CD4-positive, alpha-beta T cell treated with Interferon gamma for 1 hour (primary cell): Measurements from ENCODE around the gene ZNF341.
"Not testable (repeated sequence)": the region's sequence is repeated elsewhere in the genome, so short reads cannot be mapped to it uniquely, and the experiment has no call there.

Source experiments
- DNase-seq: peaks from one replicate; pipeline ENCODE4 v3.0.0-alpha.2; 2020

Gene ZNF341

GRCh38 chr20:33732166-33732970, 572 bp downstream of the ZNF341 start:
- no peak for DNase-seq

GRCh38 chr20:33733654-33734576, 2.1 kb downstream of the ZNF341 start:
- DNase-seq = peak; percentile 5

- no peak for DNase-seq
These were observed 5.2 kb downstream of the ZNF341 start for GRCh38 chr20:33736962-33737361.

- no peak for DNase-seq
These were observed 7.7 kb downstream of the ZNF341 start for GRCh38 chr20:33739493-33739892.

DNA sequence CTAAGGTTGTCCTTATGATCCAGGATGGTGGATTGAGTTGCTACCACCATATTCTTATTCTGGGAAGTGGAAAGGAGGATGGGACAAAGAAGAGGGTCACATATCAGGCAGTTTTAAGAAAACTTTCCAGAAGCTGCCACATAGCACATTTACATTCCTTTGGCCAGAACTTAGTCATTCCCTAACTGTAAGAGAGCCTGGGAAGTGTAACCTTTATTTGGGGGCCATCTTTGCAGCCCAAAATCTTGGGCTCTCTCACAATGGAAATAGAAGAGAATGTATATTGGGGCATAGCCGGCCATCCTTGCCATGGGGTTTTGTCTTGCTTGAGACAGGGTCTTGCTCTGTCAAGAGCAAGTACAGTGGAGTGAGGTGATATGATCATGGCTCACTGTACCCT, 8.4 kb downstream of the ZNF341 start:
- DNase-seq = no peak

DNA sequence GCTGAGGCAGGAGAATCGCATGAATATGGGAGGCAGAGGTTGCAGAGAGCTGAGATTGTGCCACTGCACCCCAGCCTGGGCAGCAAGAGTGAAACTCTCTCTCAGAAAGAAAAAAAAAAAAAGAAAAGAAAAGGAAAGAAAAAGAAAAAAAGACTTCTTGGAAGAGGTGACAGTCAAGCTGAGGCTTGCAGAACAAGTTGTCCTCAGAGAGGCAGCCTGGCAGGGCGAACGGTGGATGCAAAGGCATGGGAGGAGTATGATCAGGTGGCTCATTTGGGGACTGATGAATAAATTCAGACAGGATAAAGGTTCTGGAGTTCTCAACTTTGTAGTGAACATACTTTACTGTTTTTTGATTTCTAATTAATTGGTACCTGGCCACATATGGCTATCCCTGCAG, 12.4 kb downstream of the ZNF341 start:
- no peak for DNase-seq

GRCh38 chr20:33744773-33745385, 13.1 kb downstream of the ZNF341 start:
- no peak for DNase-seq

DNA sequence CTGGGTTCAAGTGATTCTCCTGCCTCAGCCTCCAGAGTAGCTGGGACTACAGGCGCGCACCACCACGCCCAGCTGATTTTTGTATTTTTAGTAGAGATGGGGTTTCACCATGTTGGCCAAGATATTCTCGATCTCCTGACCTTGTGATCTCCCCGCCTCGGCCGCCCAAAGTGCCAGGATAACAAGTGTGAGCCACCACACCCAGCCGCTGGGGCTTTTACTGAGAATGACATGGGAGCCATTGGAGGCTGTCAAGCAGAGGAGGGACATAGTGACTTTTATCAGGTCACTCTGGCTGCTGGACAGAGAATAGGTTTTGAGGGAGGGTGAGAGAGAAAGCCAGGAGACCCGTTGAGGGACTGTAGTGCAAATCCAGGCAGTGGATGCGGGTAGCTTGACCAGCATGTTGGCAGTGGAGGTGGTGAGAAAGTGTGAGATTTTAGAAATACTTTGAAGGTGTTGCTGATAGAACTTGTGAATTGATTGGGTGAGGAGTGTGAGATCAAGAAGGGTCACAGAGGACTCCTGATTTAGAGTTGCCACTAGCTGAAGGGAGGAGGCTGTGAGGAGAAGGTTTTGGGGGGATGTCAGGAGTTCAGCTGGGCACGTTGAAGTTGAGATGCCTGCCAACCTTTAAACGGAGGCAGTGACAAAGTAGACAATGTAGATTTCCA, 14.7 kb downstream of the ZNF341 start:
- no peak for DNase-seq

DNA sequence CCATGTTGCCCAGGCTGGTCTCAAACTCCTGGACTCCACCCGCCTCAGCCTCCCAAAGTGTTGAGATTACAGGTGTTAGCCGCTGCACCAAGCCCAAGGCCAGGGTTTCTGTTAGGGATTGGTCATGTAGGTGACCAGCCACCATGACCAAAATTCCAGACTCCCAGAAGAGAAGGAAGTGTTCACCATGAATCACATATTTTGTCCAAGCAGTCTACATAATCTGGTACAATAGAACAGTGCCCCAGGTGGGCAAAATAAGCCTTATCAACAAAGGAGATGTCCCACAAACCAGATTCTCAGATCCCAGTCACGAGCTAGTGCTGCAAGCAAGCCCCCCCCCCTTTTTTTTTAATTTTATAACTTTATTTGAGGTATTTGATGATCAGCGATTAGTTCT, 20.0 kb downstream of the ZNF341 start:
- no peak for DNase-seq

DNA sequence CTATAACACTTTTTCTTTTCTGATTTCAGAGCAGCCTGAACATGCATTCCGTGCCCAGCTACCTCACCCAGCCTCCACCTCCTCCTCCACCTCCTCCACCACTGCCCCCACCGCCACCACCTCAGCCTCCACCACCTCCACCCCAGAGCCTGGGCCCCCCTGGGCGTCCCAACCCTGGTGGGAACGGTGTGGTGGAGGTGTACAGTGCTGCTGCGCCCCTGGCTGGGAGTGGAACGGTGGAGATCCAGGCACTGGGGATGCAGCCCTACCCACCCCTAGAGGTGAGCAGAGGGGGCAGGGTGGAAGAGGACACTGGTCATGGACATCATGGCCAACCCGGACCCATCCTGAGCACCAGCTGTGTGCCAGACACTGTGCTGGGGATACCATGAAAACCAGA, 21.3 kb downstream of the ZNF341 start:
- no peak for DNase-seq

- no peak for DNase-seq
These were observed 22.0 kb downstream of the ZNF341 start for GRCh38 chr20:33753763-33754162.

- not testable (repeated sequence) for DNase-seq
These were observed 24.2 kb downstream of the ZNF341 start for GRCh38 chr20:33755936-33756490.

DNA sequence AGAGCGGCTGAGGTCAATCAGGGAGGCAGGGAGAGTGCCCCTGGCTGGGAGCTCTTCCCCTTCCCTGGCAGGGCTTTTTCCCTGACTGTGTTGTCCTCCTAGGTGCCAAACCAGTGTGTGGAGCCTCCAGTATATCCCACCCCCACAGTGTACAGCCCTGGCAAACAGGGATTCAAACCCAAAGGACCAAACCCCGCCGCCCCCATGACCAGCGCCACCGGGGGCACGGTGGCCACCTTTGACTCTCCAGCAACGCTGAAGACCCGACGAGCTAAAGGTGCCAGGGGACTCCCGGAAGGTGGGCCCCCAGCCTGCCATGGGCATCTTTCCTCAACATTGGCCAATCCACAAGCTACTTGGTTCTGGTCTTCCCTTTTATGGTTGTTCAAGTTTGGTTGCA, 25.2 kb downstream of the ZNF341 start:
- DNase-seq = no peak

- DNase-seq = no peak
These were observed 25.7 kb downstream of the ZNF341 start for GRCh38 chr20:33757458-33757857.

GRCh38 chr20:33761698-33762250, 30.0 kb downstream of the ZNF341 start:
- no peak for DNase-seq

- no peak for DNase-seq
These were observed 33.3 kb downstream of the ZNF341 start for GRCh38 chr20:33765099-33765498.

- DNase-seq = no peak
These were observed 33.8 kb downstream of the ZNF341 start for GRCh38 chr20:33765592-33765991.

- no peak for DNase-seq
These were observed 34.9 kb downstream of the ZNF341 start for GRCh38 chr20:33766686-33767085.

DNA sequence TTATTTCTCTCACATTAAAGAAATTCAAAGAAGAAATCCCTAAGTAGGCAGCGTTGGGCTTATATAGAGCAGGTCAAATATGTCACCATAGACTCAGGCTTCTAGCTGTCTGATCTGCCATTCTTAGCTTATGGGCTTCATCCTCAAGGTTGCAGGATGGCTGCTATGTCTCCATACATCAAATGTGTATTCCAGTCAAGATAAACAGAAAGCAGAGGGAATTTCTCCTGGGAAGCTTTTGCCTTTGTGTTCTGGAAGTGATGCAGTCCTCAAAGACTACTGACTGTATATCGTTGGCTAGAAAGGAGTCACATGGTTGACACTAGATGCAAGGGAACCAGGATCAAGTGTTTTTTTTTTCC, 36.0 kb downstream of the ZNF341 start:
- no peak for DNase-seq

- no peak for DNase-seq
These were observed 37.2 kb downstream of the ZNF341 start for GRCh38 chr20:33769043-33769442.

GRCh38 chr20:33770005-33770404, 38.2 kb downstream of the ZNF341 start:
- DNase-seq = no peak

DNA sequence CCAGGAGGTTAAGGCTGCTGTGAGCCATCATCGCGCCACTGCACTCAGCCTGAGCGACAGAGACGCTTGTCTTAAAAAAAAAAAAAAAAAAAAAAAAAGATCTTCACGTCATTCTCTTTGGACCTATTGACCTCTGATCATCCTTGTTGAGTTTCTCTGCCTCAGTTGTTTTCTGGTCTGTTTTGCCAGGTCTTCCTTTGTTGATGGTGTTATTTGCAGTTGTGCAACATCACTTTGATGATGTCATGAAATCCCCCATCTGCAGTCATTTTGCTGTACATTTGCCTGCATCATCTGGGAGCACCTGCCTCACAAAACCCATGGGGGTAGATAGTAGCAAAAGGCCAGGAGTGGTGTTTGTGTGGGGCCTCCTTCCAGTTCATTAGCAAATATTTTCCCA, 40.1 kb downstream of the ZNF341 start:
- DNase-seq = no peak
